ENCODE results near the gene MRPL24. TPM values are rescaled to one million over a fixed set of nuclear protein-coding genes. Genes with fewer than 3 reads are reported as not detected.

Gene MRPL24
- total and polyA plus RNA-seq, 9 of the 15 experiments (the other 6 are each of a cell fraction or from before 2014, with no cell fraction given), result 74.3 to 267 (median 113) TPM

- Histone ChIP-seq H2AFZ (ENCODE audit: low read depth, low read length) (no peak overlapping the region), H3K9me1 (ENCODE audit: control insufficient read depth, insufficient read depth, low read length) (no peaks in the 10 kb centered on the region), H3K79me2 (ENCODE audit: control insufficient read depth, insufficient read depth, low read length) (no peaks in the 10 kb centered on the region), H3K9ac (ENCODE audit: insufficient read depth in 1 of 2, low read depth in 2 of 2, low read length in 2 of 2) (peak overlapping the region in 1 of 2 experiments; percentile 63; a peak in 1 of 4 replicates), H3K4me1 (replicated peaks in 1 of 2; ENCODE audit: control insufficient read depth in 2 of 2, insufficient read depth in 2 of 2, low read length in 2 of 2) (no peaks in the 10 kb centered on the region; a peak in 1 of 5 replicates), H3K4me3 (no peak overlapping the region), H3K27ac (ENCODE audit: extremely low read depth, low read depth, low read length) (no peak overlapping the region), H3K36me3 (ENCODE audit: control insufficient read depth, insufficient read depth, low read length) (no peaks in the 10 kb centered on the region), H3K27me3 (ENCODE audit: control insufficient read depth in 2 of 2, insufficient read depth in 2 of 2, low read length in 2 of 2) (no peaks in the 10 kb centered on the region), H3K9me3 (replicated peaks; ENCODE audit: control insufficient read depth, insufficient read depth, low read depth, low read length) (no peaks in the 10 kb centered on the region), H3K4me2 (ENCODE audit: insufficient read depth, low read length) (no peak overlapping the region), H4K20me1 (replicated peaks; ENCODE audit: control insufficient read depth, insufficient read depth, low read length) (no peaks in the 10 kb centered on the region)
- ChIA-PET CTCF (ENCODE audit: low intra/inter-chr PET ratio) (no interaction called here), POLR2A (interaction anchor here (0.6 to 1.7 kb wide), 7 partner anchors 8 to 219 kb away, joined by 3 to 7 read pairs (median 4); partner anchors contain the start of genes ISG20L2 and METTL25B)
- BruUV-seq (replicated peaks), result no TSS peak
- DNase-seq (ENCODE audit: extremely low read depth in 1 of 4, low spot score in 3 of 4), result no peak
- no peak; the same call in 2 of the 3 replicates for ATAC-seq
- peak; percentile 40 for FAIRE-seq
- 45% methylated on average over 3 of the region's 3 CpGs for WGBS (ENCODE audit: insufficient coverage, low coverage, missing lambda C conversion rate)
- TF ChIP-seq PKNOX1 (IDR thresholded peaks at IDR 0.05) (peak; percentile 43; the same call in 1 of the 2 replicates), MEIS2 (IDR thresholded peaks at IDR 0.05; ENCODE audit: partially characterized antibody) (peak; percentile 30), TFAM (CRISPR knock-in tag; conservative IDR thresholded peaks at IDR 0.05) (no peak), PBX2 (CRISPR knock-in tag; IDR thresholded peaks at IDR 0.05; ENCODE audit: low read depth) (no peak), PBX2 (tag; conservative IDR thresholded peaks at IDR 0.05; ENCODE audit: low read depth) (peak; percentile 41; the same call in 1 of the 2 replicates)
- intact Hi-C loops (cut with micrococcal nuclease) (no loop called here), in situ Hi-C loops (cut with MboI) (no loop called here)
Measured at GRCh38 chr1:156712626-156713025, 28.3 kb downstream of the MRPL24 start.
